GM12878 (cell line): ENCODE data around the gene PTCRA. TPM values are rescaled to one million over a fixed set of nuclear protein-coding genes. Genes with fewer than 3 reads are reported as not detected.

Experiments used
- ATAC-seq: fragments of 200-7000 bp; cut with Tn5 transposase; 3 replicates; pipeline ENCODE4 v1.9.1; 2020; ENCODE audit warnings: mild to moderate bottlenecking, moderate library complexity
- BruUV-seq: library from RNA; stranded (reverse); fragments of 400-500 nt; replicated peaks from 2 replicates; lab custom pipeline; 2021; lab: Mats Ljungman, UMichigan
- CTCF ChIA-PET: fragments of 300-600 bp; sonication (Branson Sonifier 250); formaldehyde crosslinking; extraction: SDS; loops from one replicate; lab custom pipeline; 2021; ENCODE audit warnings: inconsistent platforms; lab: Yijun Ruan, JAX
- POLR2A ChIA-PET: fragments of 350-600 bp; formaldehyde crosslinking; extraction: SDS; loops from one replicate; lab custom pipeline; 2021; ENCODE audit warnings: inconsistent platforms; lab: Charles Lee
- RAD21 ChIA-PET: fragments of 300-600 bp; sonication (Branson Sonifier 250); formaldehyde crosslinking; loops from one replicate; lab custom pipeline; 2023; ENCODE audit warnings: antibody characterized with exemption; ENCODE audit not compliant: unreplicated experiment; lab: Charles Lee
- SMC1A ChIA-PET: fragments of 300-600 bp; sonication (Branson Sonifier 250); formaldehyde crosslinking; loops from one replicate; lab custom pipeline; 2023; ENCODE audit not compliant: unreplicated experiment, uncharacterized antibody; lab: Charles Lee
- DNase-seq: peaks from one replicate; pipeline ENCODE4 v3.0.0-alpha.2; 2011; ENCODE audit warnings: low read depth, low spot score
- FAIRE-seq: peaks from 3 replicates; lab custom pipeline; 2011; peaks lifted over from hg19 to GRCh38; lab: Jason Lieb, UNC
- H2AFZ ChIP-seq: 2 replicates; pipeline ENCODE4 v1.6.0; 2011; ENCODE audit warnings: low read depth, low read length, control low read depth; ENCODE audit not compliant: control insufficient read depth
- H3K27ac ChIP-seq: 2 replicates; pipeline ENCODE4 v1.5.1; 2011; ENCODE audit warnings: control low read depth; ENCODE audit not compliant: control insufficient read depth, insufficient read depth
- H3K27me3 ChIP-seq, 2 experiments: replicated peaks in 1 of 2; 2 replicates each; pipeline versions ENCODE4 v1.6.0 to v1.6.1; 2011; ENCODE audit warnings: low read length in 1 of 2; ENCODE audit not compliant: control insufficient read depth in 2 of 2, insufficient read depth in 2 of 2
- H3K36me3 ChIP-seq, 2 experiments: 2 replicates each; pipeline ENCODE4 v1.5.1; 2011; ENCODE audit warnings: low read length in 1 of 2; ENCODE audit not compliant: control insufficient read depth in 2 of 2, insufficient read depth in 2 of 2
- H3K4me1 ChIP-seq: 2 replicates; pipeline ENCODE4 v1.6.1; 2011; ENCODE audit warnings: mild to moderate bottlenecking, low read length, moderate library complexity, mixed read lengths; ENCODE audit not compliant: control insufficient read depth, insufficient read depth
- H3K4me2 ChIP-seq: 2 replicates; pipeline ENCODE4 v1.6.0; 2011; ENCODE audit warnings: control low read depth; ENCODE audit not compliant: control insufficient read depth, insufficient read depth
- H3K4me3 ChIP-seq: fragments of 200-600 bp; sonication (generic); 2 replicates; pipeline ENCODE4 v1.5.1; 2016
- H3K79me2 ChIP-seq: 2 replicates; pipeline ENCODE4 v1.6.0; 2011; ENCODE audit warnings: low read length; ENCODE audit not compliant: control insufficient read depth, insufficient read depth
- H3K9ac ChIP-seq: 2 replicates; pipeline ENCODE4 v1.8.0; 2011; ENCODE audit warnings: low read length, control low read depth, mixed read lengths; ENCODE audit not compliant: control insufficient read depth, insufficient read depth
- H3K9me3 ChIP-seq: replicated peaks from 3 replicates; pipeline ENCODE4 v1.5.1; 2011; ENCODE audit warnings: mild to moderate bottlenecking, low read length; ENCODE audit not compliant: control insufficient read depth, insufficient read depth
- H4K20me1 ChIP-seq: 2 replicates; pipeline ENCODE4 v1.6.0; 2011; ENCODE audit not compliant: control insufficient read depth, insufficient read depth
- HDAC2 ChIP-seq: fragments of 200-600 bp; sonication (generic); IDR thresholded peaks from 2 replicates; pipeline ENCODE4 v1.6.1; 2017
- NBN ChIP-seq: fragments of 450-650 bp; IDR thresholded peaks from 2 replicates; pipeline ENCODE4 v1.6.1; 2016
- PAX8 ChIP-seq: fragments of 450-650 bp; IDR thresholded peaks from 2 replicates; pipeline ENCODE4 v1.6.1; 2017; ENCODE audit warnings: mild to moderate bottlenecking, moderate library complexity
- RUNX3 ChIP-seq: IDR thresholded peaks from 2 replicates; pipeline ENCODE4 v1.6.1; 2012; ENCODE audit warnings: low read length, inconsistent platforms
- TCF7 ChIP-seq: IDR thresholded peaks from 2 replicates; pipeline ENCODE4 v1.6.1; 2014; ENCODE audit warnings: antibody characterized with exemption, borderline replicate concordance
- ZNF217 ChIP-seq: fragments of 450-650 bp; IDR thresholded peaks from 2 replicates; pipeline ENCODE4 v1.6.1; 2017; ENCODE audit warnings: antibody characterized with exemption, mild to moderate bottlenecking
- ZNF24 ChIP-seq: fragments of 450-650 bp; IDR thresholded peaks from 2 replicates; pipeline ENCODE4 v1.6.1; 2017; ENCODE audit warnings: antibody characterized with exemption, mild to moderate bottlenecking
- ZNF592 ChIP-seq: fragments of 450-650 bp; IDR thresholded peaks from 2 replicates; pipeline ENCODE4 v1.6.1; 2017; ENCODE audit warnings: mild to moderate bottlenecking, moderate library complexity
- WGBS: methylation state at CpG from one replicate; pipeline ENCODE4 v1.1.6; 2016; ENCODE audit warnings: low lambda C conversion rate; ENCODE audit not compliant: insufficient replicate concordance, insufficient coverage; ENCODE audit errors: missing lambda C conversion rate; 5-methylcytosine and 5-hydroxymethylcytosine counted together
- in situ Hi-C: fragments of 300-500 bp; cut with MboI; formaldehyde crosslinking; loops from 9 replicates; pipeline ENCODE4 v1.14.3; 2018; ENCODE audit warnings: mixed read lengths
- intact Hi-C: fragments of 100-400 bp; cut with micrococcal nuclease; formaldehyde crosslinking; loops from one replicate; pipeline ENCODE4 v1.14.2; 2022; ENCODE audit not compliant: unreplicated experiment
- polyA plus RNA-seq, 11 experiments: library from polyadenylated mRNA; depleted of rRNA in 4 of 11; unstranded in 6 of 11; stranded (reverse) in 5 of 11; fragments of >200 nt; fragmentation: Nextera tagmentation in 4 of 11; fragmentation: Illumina TruSeq in 1 of 11; extraction: Ambion mirVana in 4 of 11; extraction: Trizol in 1 of 11; gene quantifications; 1 replicate in 1 of 11; 2 replicates in 10 of 11; pipeline versions ENCODE4 v1.2.1 to v1.2.3, GENCODE V29; 2011 to 2016; ENCODE audit warnings: inconsistent platforms in 2 of 11, missing spikeins in 2 of 11, low read depth in 1 of 11
- total RNA-seq, 4 experiments: library from RNA; depleted of rRNA in 3 of 4; stranded (reverse); fragments of >200 nt in 3 of 4; fragmentation: Illumina TruSeq in 1 of 4; extraction: Trizol in 1 of 4; gene quantifications; 2 replicates each; pipeline versions ENCODE4 v1.2.1 to v1.2.3, GENCODE V29; 2013 to 2021

PTCRA gene
- total and polyA plus RNA-seq, 10 of the 15 experiments (the other 5 are each of a cell fraction or from before 2014, with no cell fraction given) = 0.10 to 1.1 (median 0.19) TPM; not detected in 4

DNA sequence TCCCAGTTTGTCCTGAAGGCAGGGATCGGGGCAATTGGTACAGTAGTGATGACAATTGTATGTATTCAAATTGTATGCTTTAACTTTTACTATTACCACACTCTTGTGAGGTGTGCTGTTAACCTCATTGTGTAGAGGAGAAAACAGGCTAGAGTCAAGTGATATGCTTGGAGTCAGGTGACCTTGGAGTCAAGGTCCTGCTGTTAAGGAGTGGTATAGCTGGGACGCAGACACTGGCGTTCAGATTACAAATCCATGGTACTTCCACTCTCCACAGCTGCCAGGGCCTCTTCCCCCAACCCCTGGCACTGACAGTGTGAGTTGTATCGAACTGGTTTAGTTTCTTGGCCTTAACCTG lies 23.9 kb downstream of the PTCRA start:
- ATAC-seq = no peak
- peaks cover 8% of the 10 kb centered on the region for H3K4me1 ChIP-seq
- BruUV-seq = no TSS peak
- no peak overlapping the region for H3K4me3 ChIP-seq
- H3K79me2 ChIP-seq = peaks cover 9% of the 10 kb centered on the region
- H3K27me3 ChIP-seq = no peaks in the 10 kb centered on the region
- no peak for DNase-seq
- peaks cover 7% of the 10 kb centered on the region; the same call in 1 of the 2 replicates for H4K20me1 ChIP-seq
- ChIA-PET POLR2A (interaction anchor here (0.7 to 1.1 kb wide), 2 partner anchors 9 to 48 kb away, joined by 3 read pairs; no protein-coding TSS in a partner anchor), CTCF (interaction anchor here (1.2 to 1.5 kb wide), 2 partner anchors 38 to 204 kb away, joined by 3 to 4 read pairs; no protein-coding TSS in a partner anchor), RAD21 (no interaction called here), SMC1A (interaction anchor here (1.2 to 1.3 kb wide), 2 partner anchors 10 to 240 kb away, joined by 3 read pairs; partner anchors contain the start of gene CNPY3)
- H3K4me2 ChIP-seq = no peak overlapping the region
- no peak overlapping the region for H2AFZ ChIP-seq
- peaks cover 38 to 41% of the 10 kb centered on the region in 2 experiments for H3K36me3 ChIP-seq
- 72% methylated on average over 4 of the region's 4 CpGs for WGBS
- no peak overlapping the region for H3K27ac ChIP-seq
- no peak for TF ChIP-seq ZNF217
- TF ChIP-seq PAX8 = no peak
- TF ChIP-seq NBN = no peak
- no peak for TF ChIP-seq RUNX3
- TF ChIP-seq ZNF24 = no peak
- no peak for TF ChIP-seq TCF7
- no peak for TF ChIP-seq ZNF592
- no peak for TF ChIP-seq HDAC2
- intact Hi-C loops (no loop called here), in situ Hi-C loops (no loop called here)
- no peak overlapping the region for H3K9ac ChIP-seq
- H3K9me3 ChIP-seq = no peaks in the 10 kb centered on the region
- no peak for FAIRE-seq
